ENCODE data around the gene PTPRB. TPM values are rescaled to one million over a fixed set of nuclear protein-coding genes. Genes with fewer than 3 reads are reported as not detected.

The PTPRB gene
- total and polyA plus RNA-seq, 5 donors from 2014 or later = not detected

GRCh38 chr12:70584332-70584731, 52.9 kb downstream of the PTPRB start:
- Histone ChIP-seq H3K36me3 (ENCODE audit: control insufficient read depth, insufficient read depth, low read length) (no peaks in the 10 kb centered on the region), H3K27ac (ENCODE audit: insufficient read depth, low read length, poor library complexity, severe bottlenecking) (no peak overlapping the region), H3K9me3 (ENCODE audit: control insufficient read depth in 2 of 2, low read length in 2 of 2) (no peaks in the 10 kb centered on the region), H3K4me3 (ENCODE audit: low read depth, low read length) (no peak overlapping the region), H3K27me3 (ENCODE audit: control insufficient read depth, insufficient read depth, low read length) (peaks cover 2% of the 10 kb centered on the region), H3K4me1 (ENCODE audit: control insufficient read depth, insufficient read depth, low read length, poor library complexity, severe bottlenecking) (no peaks in the 10 kb centered on the region)
- H3K9me3 Mint-ChIP-seq = peaks cover 0 to 11% (median 4%) of the 10 kb centered on the region in 7 donors
- no peaks in the 10 kb centered on the region for H3K36me3 Mint-ChIP-seq
- peaks cover 14% of the 10 kb centered on the region for H3K27me3 Mint-ChIP-seq
- no peak overlapping the region for H3K4me3 Mint-ChIP-seq
- no peaks in the 10 kb centered on the region for H3K4me1 Mint-ChIP-seq
- ATAC-seq (ENCODE audit: low read depth in 2 of 2) (no peak), DNase-seq (no peak)
- no peak overlapping the region for H3K27ac Mint-ChIP-seq

DNA sequence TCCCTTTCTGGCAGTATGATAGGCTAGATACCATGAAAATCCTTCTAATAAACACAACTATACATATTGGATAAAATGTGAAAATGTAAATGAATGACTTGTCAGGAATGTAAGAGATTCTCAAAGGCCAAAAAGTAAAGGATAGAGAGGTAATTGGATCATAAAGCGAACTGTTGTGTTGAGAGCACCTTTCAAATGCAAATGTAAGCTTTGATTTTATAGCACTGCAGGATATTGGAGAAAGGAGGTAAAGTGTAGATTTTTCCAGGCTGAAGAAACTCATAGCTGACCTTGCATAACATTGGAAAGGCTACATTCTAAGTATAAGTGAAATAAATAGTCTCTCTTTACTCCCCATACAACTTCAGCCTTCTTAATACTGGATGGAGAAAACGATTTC, 54.0 kb downstream of the PTPRB start:
- Histone ChIP-seq H3K27ac (ENCODE audit: insufficient read depth, low read length, poor library complexity, severe bottlenecking) (no peak overlapping the region), H3K4me1 (ENCODE audit: control insufficient read depth, insufficient read depth, low read length, poor library complexity, severe bottlenecking) (no peaks in the 10 kb centered on the region), H3K9me3 (ENCODE audit: control insufficient read depth in 2 of 2, low read length in 2 of 2) (no peaks in the 10 kb centered on the region), H3K36me3 (ENCODE audit: control insufficient read depth, insufficient read depth, low read length) (no peaks in the 10 kb centered on the region), H3K4me3 (ENCODE audit: low read depth, low read length) (no peak overlapping the region), H3K27me3 (ENCODE audit: control insufficient read depth, insufficient read depth, low read length) (peaks cover 2% of the 10 kb centered on the region)
- H3K27ac Mint-ChIP-seq = no peak overlapping the region
- no peak for DNase-seq
- H3K4me3 Mint-ChIP-seq = no peak overlapping the region
- peaks cover 14% of the 10 kb centered on the region for H3K27me3 Mint-ChIP-seq
- no peaks in the 10 kb centered on the region for H3K36me3 Mint-ChIP-seq
- ATAC-seq (ENCODE audit: low read depth in 2 of 2) = no peak
- H3K4me1 Mint-ChIP-seq = no peaks in the 10 kb centered on the region
- H3K9me3 Mint-ChIP-seq = peaks cover 0 to 11% (median 4%) of the 10 kb centered on the region in 7 donors

DNA sequence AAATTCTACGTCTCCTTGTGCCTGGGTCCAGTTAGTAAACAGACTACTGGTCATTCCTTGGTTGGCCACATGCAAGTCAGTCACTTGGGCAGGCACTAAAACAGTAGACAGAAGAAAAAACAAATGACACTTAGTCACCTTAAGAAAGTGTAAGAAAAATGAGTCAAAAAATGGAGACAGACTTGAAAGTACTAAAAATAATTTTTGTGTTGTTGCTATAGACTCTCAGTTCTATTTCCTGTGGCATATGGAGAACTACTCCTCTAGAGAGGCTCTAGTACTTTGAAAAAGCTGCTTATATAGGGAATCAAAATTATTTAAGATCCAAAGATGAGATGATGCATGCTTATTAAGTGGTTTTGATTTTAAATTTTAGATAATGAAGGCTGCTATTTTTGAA, 56.0 kb downstream of the PTPRB start:
- H3K27me3 Mint-ChIP-seq = peaks cover 14% of the 10 kb centered on the region
- no peaks in the 10 kb centered on the region for H3K9me3 ChIP-seq (ENCODE audit: control insufficient read depth in 2 of 2, low read length in 2 of 2)

GRCh38 chr12:70577283-70577634, 60.0 kb downstream of the PTPRB start:
- Mint-ChIP-seq H3K36me3 (no peaks in the 10 kb centered on the region), H3K4me3 (no peak overlapping the region), H3K27ac (no peak overlapping the region), H3K4me1 (no peaks in the 10 kb centered on the region), H3K9me3 (no peaks in the 10 kb centered on the region), H3K27me3 (peaks cover 4% of the 10 kb centered on the region)
- ATAC-seq (ENCODE audit: low read depth in 2 of 2) = no peak
- no peak for DNase-seq
- Histone ChIP-seq H3K9me3 (ENCODE audit: control insufficient read depth in 2 of 2, low read length in 2 of 2) (no peaks in the 10 kb centered on the region), H3K4me1 (ENCODE audit: control insufficient read depth, insufficient read depth, low read length, poor library complexity, severe bottlenecking) (no peaks in the 10 kb centered on the region), H3K27me3 (ENCODE audit: control insufficient read depth, insufficient read depth, low read length) (no peaks in the 10 kb centered on the region), H3K4me3 (ENCODE audit: low read depth, low read length) (no peak overlapping the region), H3K27ac (ENCODE audit: insufficient read depth, low read length, poor library complexity, severe bottlenecking) (no peak overlapping the region), H3K36me3 (ENCODE audit: control insufficient read depth, insufficient read depth, low read length) (no peaks in the 10 kb centered on the region)

More for the DNA sequence above, 56.0 kb downstream of the PTPRB start:
- ATAC-seq (ENCODE audit: low read depth in 2 of 2) (no peak), DNase-seq (no peak)
- Histone ChIP-seq H3K4me1 (ENCODE audit: control insufficient read depth, insufficient read depth, low read length, poor library complexity, severe bottlenecking) (no peaks in the 10 kb centered on the region), H3K27ac (ENCODE audit: insufficient read depth, low read length, poor library complexity, severe bottlenecking) (no peak overlapping the region), H3K4me3 (ENCODE audit: low read depth, low read length) (no peak overlapping the region), H3K27me3 (ENCODE audit: control insufficient read depth, insufficient read depth, low read length) (no peaks in the 10 kb centered on the region), H3K36me3 (ENCODE audit: control insufficient read depth, insufficient read depth, low read length) (no peaks in the 10 kb centered on the region)
- Mint-ChIP-seq H3K4me1 (no peaks in the 10 kb centered on the region), H3K27ac (no peak overlapping the region), H3K4me3 (no peak overlapping the region), H3K36me3 (no peaks in the 10 kb centered on the region), H3K9me3 (peaks cover 0 to 11% (median 4%) of the 10 kb centered on the region in 7 donors)

DNA sequence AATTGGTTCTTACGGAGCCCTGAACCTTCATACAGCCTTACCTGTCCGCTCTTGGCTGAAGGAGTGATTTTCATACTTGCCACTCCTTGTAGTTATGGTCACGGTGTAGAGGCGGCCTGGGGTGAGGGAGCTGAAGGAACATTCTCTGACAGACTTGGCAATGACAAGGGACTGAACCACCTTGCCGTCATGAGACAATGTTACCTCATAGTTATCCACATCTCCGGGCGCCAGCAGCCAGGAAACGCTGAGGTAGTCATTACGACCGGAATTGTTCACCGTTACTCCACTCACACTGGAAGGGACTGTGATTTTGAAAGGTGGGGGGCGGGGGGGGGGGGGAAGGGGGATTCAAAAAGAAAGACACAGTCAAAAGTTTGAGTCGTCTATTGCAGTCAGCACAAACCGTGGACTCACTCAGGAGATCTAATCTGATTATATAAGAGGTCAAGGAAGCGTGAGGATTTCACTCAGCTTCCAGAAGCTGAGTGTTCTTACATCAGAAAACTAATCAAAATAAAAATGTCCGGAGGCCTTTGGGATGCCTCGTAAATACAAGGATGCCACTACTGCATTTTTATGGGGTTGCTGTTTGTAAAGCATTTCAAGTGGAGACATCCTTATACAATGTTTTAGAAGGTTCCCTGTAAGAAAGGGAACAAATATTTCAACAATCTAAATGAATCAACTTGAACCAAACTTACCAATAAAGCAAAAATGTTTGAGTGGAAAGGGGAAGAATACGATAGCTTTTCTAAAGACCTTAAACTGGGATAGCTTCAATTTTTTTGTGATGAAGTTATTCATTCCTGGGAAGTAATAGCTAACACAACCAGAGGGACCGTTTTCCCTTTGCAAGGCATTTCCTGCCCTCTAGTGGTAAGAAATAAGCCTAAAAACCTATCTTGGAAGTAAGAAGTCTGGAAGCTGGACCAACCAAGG, 60.6 kb downstream of the PTPRB start:
- Histone ChIP-seq H3K4me3 (ENCODE audit: low read depth, low read length) (no peak overlapping the region), H3K36me3 (ENCODE audit: control insufficient read depth, insufficient read depth, low read length) (no peaks in the 10 kb centered on the region), H3K4me1 (ENCODE audit: control insufficient read depth, insufficient read depth, low read length, poor library complexity, severe bottlenecking) (no peaks in the 10 kb centered on the region), H3K27ac (ENCODE audit: insufficient read depth, low read length, poor library complexity, severe bottlenecking) (no peak overlapping the region), H3K27me3 (ENCODE audit: control insufficient read depth, insufficient read depth, low read length) (no peaks in the 10 kb centered on the region), H3K9me3 (ENCODE audit: control insufficient read depth in 2 of 2, low read length in 2 of 2) (no peaks in the 10 kb centered on the region)
- peak in 2 of 3 donors; percentile 46 to 48 for DNase-seq
- Mint-ChIP-seq H3K9me3 (no peaks in the 10 kb centered on the region), H3K36me3 (no peaks in the 10 kb centered on the region), H3K4me1 (no peaks in the 10 kb centered on the region), H3K4me3 (no peak overlapping the region), H3K27ac (no peak overlapping the region), H3K27me3 (peaks cover 4% of the 10 kb centered on the region)
- no peak for ATAC-seq (ENCODE audit: low read depth in 2 of 2)

- no peaks in the 10 kb centered on the region for H3K4me1 Mint-ChIP-seq
- no peak for DNase-seq
- H3K27ac Mint-ChIP-seq = no peak overlapping the region
Observed at GRCh38 chr12:70571705-70572268, 65.4 kb downstream of the PTPRB start.

GRCh38 chr12:70571029-70571428, 66.2 kb downstream of the PTPRB start:
- Mint-ChIP-seq H3K27ac (no peak overlapping the region), H3K4me3 (no peak overlapping the region), H3K4me1 (no peaks in the 10 kb centered on the region), H3K27me3 (no peaks in the 10 kb centered on the region), H3K36me3 (no peaks in the 10 kb centered on the region), H3K9me3 (peaks cover 0 to 1% (median 0%) of the 10 kb centered on the region in 7 donors)
- no peaks in the 10 kb centered on the region for H3K9me3 ChIP-seq (ENCODE audit: control insufficient read depth in 2 of 2, low read length in 2 of 2)
- H3K27ac ChIP-seq (ENCODE audit: insufficient read depth, low read length, poor library complexity, severe bottlenecking) = no peak overlapping the region
- no peaks in the 10 kb centered on the region for H3K27me3 ChIP-seq (ENCODE audit: control insufficient read depth, insufficient read depth, low read length)
- H3K4me1 ChIP-seq (ENCODE audit: control insufficient read depth, insufficient read depth, low read length, poor library complexity, severe bottlenecking) = no peaks in the 10 kb centered on the region
- H3K4me3 ChIP-seq (ENCODE audit: low read depth, low read length) = no peak overlapping the region
- DNase-seq = no peak
- no peaks in the 10 kb centered on the region for H3K36me3 ChIP-seq (ENCODE audit: control insufficient read depth, insufficient read depth, low read length)
- no peak for ATAC-seq (ENCODE audit: low read depth in 2 of 2)

More at GRCh38 chr12:70571705-70572268, 65.4 kb downstream of the PTPRB start:
- H3K9me3 ChIP-seq (ENCODE audit: control insufficient read depth in 2 of 2, low read length in 2 of 2) = no peaks in the 10 kb centered on the region
- H3K4me3 ChIP-seq (ENCODE audit: low read depth, low read length) = no peak overlapping the region
- no peaks in the 10 kb centered on the region for H3K4me1 ChIP-seq (ENCODE audit: control insufficient read depth, insufficient read depth, low read length, poor library complexity, severe bottlenecking)
- no peak overlapping the region for H3K27ac ChIP-seq (ENCODE audit: insufficient read depth, low read length, poor library complexity, severe bottlenecking)
- no peaks in the 10 kb centered on the region for H3K36me3 ChIP-seq (ENCODE audit: control insufficient read depth, insufficient read depth, low read length)
- no peaks in the 10 kb centered on the region for H3K27me3 ChIP-seq (ENCODE audit: control insufficient read depth, insufficient read depth, low read length)
- ATAC-seq (ENCODE audit: low read depth in 2 of 2) = no peak
- H3K9me3 Mint-ChIP-seq = peaks cover 0 to 1% (median 0%) of the 10 kb centered on the region in 7 donors
- no peaks in the 10 kb centered on the region for H3K36me3 Mint-ChIP-seq
- H3K27me3 Mint-ChIP-seq = no peaks in the 10 kb centered on the region
- H3K4me3 Mint-ChIP-seq = no peak overlapping the region
